ENCODE results near the gene CSF2. TPM values are rescaled to one million over a fixed set of nuclear protein-coding genes. Genes with fewer than 3 reads are reported as not detected.
A peak's percentile ranks its signal among the peaks of the same experiment; 100 is the strongest.

The CSF2 gene
- total and polyA plus RNA-seq, 2 of the 4 experiments (the other 2 are of a cell fraction): 0.31 TPM; not detected in 1

GRCh38 chr5:132064738-132065331 lies 8.8 kb upstream of the CSF2 start (continued):
- no peak for TF ChIP-seq MAZ (IDR thresholded peaks at IDR 0.05; ENCODE audit: borderline replicate concordance, low read depth, low read length)

- Histone ChIP-seq H3K23ac (ENCODE audit: low read depth, low read length) (no peak overlapping the region), H3K18ac (ENCODE audit: low read depth, low read length) (no peak overlapping the region), H2AFZ (replicated peaks; ENCODE audit: low read length, poor library complexity) (peak overlapping the region; percentile 77), H3K4me1 (ENCODE audit: control insufficient read depth, insufficient read depth, low read length) (0 out of 2 replicates have a peak, but pooled peaks cover 2% of the 10 kb centered on the region), H3K79me1 (ENCODE audit: low read depth in 1 of 2, low read length in 2 of 2) (no peaks in the 10 kb centered on the region), H3K9ac (ENCODE audit: low read depth, low read length) (no peak overlapping the region), H2BK15ac (ENCODE audit: low read depth, low read length) (0 out of 3 replicates have a peak overlapping the region, but pooled peaks have one; percentile 24), H3K4ac (ENCODE audit: low read depth, low read length) (no peak overlapping the region), H2AK5ac (ENCODE audit: low read depth, low read length) (peak overlapping the region; percentile 60), H3K4me2 (ENCODE audit: low read depth, low read length) (no peak overlapping the region), H3K14ac (replicated peaks; ENCODE audit: low read depth, low read length) (no peak overlapping the region), H2BK5ac (ENCODE audit: low read depth, low read length, poor library complexity, severe bottlenecking) (no peak overlapping the region), H4K5ac (ENCODE audit: low read depth, low read length) (no peak overlapping the region), H2AK9ac (replicated peaks; ENCODE audit: low read depth, low read length, poor library complexity) (peak overlapping the region; percentile 66), H2BK120ac (ENCODE audit: low read depth, low read length) (no peak overlapping the region), H4K8ac (ENCODE audit: low read depth in 2 of 2, low read length in 2 of 2) (no peak overlapping the region), H4K20me1 (ENCODE audit: insufficient read depth, low read length) (no peaks in the 10 kb centered on the region), H2BK20ac (ENCODE audit: low read depth, low read length) (no peak overlapping the region), H3K9me1 (ENCODE audit: insufficient read depth, low read length) (no peaks in the 10 kb centered on the region), H3K4me3 (ENCODE audit: insufficient read depth, low read depth, low read length) (no peak overlapping the region), H3K36me3 (ENCODE audit: control insufficient read depth, insufficient read depth, low read length) (no peaks in the 10 kb centered on the region), H4K91ac (ENCODE audit: insufficient read depth, low read depth, low read length) (no peak overlapping the region), H3K9me3 (ENCODE audit: control insufficient read depth, insufficient read depth, low read length) (no peaks in the 10 kb centered on the region), H3K27ac (ENCODE audit: insufficient read depth, low read length) (no peak overlapping the region), H3K56ac (ENCODE audit: extremely low read depth, insufficient read depth, low read length) (no peak overlapping the region), H3K27me3 (ENCODE audit: control insufficient read depth, insufficient read depth, low read length) (no peaks in the 10 kb centered on the region)
- ChIA-PET CTCF (interaction anchor here (0.6 to 1.0 kb wide), 4 partner anchors 47 to 122 kb away, joined by 3 to 4 read pairs (median 3); no protein-coding TSS in a partner anchor), POLR2A (ENCODE audit: unreplicated experiment) (no interaction called here)
- intact Hi-C loops (cut with micrococcal nuclease): loop anchor here (1.0 to 10.0 kb wide), 4 partner anchors 69 to 429 kb away; partner anchors contain the start of gene IRF1
- dilution Hi-C loops (cut with HindIII; ENCODE audit: low sequenced_read_pairs, unreplicated experiment): no loop called here
- peak; percentile 70 for ATAC-seq (ENCODE audit: low read depth)
- BruUV-seq (replicated peaks): no TSS peak
- peak; percentile 73 for DNase-seq
- in situ Hi-C loops (cut with MboI; ENCODE audit: low sequenced_read_pairs): loop anchor here (5.0 to 10.0 kb wide), 2 partner anchors 117 to 299 kb away; partner anchors contain the start of gene SLC22A5
- 0% methylated on average over 1 of the region's 4 CpGs; no CpG with 5 or more reads in 1 of the 2 experiments for WGBS, 2 experiments (ENCODE audit: extremely low coverage in 2 of 2, insufficient read length in 1 of 2)
- TF ChIP-seq SMC3 (IDR thresholded peaks at IDR 0.05; ENCODE audit: low read depth, low read length) (peak; percentile 90), MAFK (IDR thresholded peaks at IDR 0.05; ENCODE audit: low read depth, low read length) (no peak), CTCF (conservative IDR thresholded peaks at IDR 0.05; ENCODE audit: low read depth, low read length) (peak; percentile 87), RFX5 (IDR thresholded peaks at IDR 0.05; ENCODE audit: low read depth, low read length) (no peak), POLR2A (IDR thresholded peaks at IDR 0.05; ENCODE audit: low read depth, low read length) (no peak), CHD1 (IDR thresholded peaks at IDR 0.05; ENCODE audit: low read depth, low read length) (no peak), ELK1 (IDR thresholded peaks at IDR 0.05; ENCODE audit: borderline replicate concordance, low read depth, low read length) (no peak), FOS (IDR thresholded peaks at IDR 0.05; ENCODE audit: low read depth, low read length) (no peak), MXI1 (IDR thresholded peaks at IDR 0.05; ENCODE audit: borderline replicate concordance, low read depth, low read length) (no peak), CEBPB (IDR thresholded peaks at IDR 0.05; ENCODE audit: low read depth, low read length) (no peak), RAD21 (IDR thresholded peaks at IDR 0.05; ENCODE audit: low read length) (peak; percentile 88)
Measured at GRCh38 chr5:132065351-132065937, 8.1 kb upstream of the CSF2 start.
